ENCODE data around the gene HIRA.

The HIRA gene

GRCh38 chr22:19431649-19432132 lies at the start of gene HIRA:
Gene HIRA, minus strand, starts transcription at chr22:19431733. Its CDS starts 257 bp downstream, at chr22:19431476.
- DNase-seq: peak; percentile 82

GRCh38 chr22:19480789-19481188 lies 49.3 kb upstream of the HIRA start:
- no peak for DNase-seq

DNA sequence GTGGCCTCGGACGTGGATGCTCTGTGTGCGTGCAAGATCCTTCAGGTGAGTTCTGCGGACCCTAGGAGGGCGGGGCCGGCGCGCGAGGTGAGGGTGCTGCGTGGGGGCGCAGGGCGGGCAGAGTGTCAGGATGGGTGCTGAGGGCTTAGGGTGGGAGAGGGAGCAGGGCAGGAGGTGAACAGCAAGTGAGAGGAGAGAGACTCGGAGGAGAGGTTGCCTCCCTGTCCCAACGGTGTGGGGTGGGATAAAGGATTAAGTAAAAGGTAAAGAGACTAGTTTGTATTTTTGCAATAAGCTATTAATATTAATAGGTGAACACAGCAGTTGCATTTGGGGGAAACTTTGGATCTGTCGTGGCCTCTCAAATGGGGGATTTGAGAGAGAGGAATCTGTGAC lies 48.6 kb upstream of the HIRA start:
- no peak for DNase-seq

GRCh38 chr22:19479355-19480172 lies 48.0 kb upstream of the HIRA start, which contains the start of gene CDC45:
Gene CDC45, plus strand, starts transcription at chr22:19479920. Its CDS starts 49 bp downstream, at chr22:19479969.
- peak; percentile 94 for DNase-seq

DNA sequence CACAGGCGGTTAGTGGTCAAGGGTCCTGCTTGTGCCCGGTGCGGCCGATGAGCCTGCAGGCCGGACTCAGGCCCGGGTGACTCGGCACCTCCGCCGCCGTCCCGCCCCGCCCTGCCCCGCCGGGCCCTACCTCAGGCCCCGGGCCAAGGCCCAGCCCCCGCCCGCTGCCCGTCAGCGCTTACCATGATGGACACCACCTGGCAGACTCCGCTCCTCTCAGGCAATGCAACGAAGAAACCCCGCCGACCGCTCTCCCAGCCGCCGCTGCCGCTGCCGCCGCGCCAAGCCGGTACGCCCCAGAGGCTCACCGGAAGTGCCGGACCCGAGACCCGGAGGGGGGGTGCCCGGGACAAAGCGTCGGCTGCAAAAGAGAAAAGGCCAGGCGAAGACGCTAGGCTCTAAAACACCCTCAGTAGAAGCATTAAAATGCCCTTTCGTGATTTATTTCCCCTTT lies 47.4 kb upstream of the HIRA start, which contains the start of gene UFD1:
Gene UFD1 (minus strand): TSS at position 293 of the 454 bp plus-strand sequence. CDS start 108 bp downstream, at position 185.
- DNase-seq: peak; percentile 75

- no peak for DNase-seq
Measured at GRCh38 chr22:19478045-19478900, 46.7 kb upstream of the HIRA start.

DNA sequence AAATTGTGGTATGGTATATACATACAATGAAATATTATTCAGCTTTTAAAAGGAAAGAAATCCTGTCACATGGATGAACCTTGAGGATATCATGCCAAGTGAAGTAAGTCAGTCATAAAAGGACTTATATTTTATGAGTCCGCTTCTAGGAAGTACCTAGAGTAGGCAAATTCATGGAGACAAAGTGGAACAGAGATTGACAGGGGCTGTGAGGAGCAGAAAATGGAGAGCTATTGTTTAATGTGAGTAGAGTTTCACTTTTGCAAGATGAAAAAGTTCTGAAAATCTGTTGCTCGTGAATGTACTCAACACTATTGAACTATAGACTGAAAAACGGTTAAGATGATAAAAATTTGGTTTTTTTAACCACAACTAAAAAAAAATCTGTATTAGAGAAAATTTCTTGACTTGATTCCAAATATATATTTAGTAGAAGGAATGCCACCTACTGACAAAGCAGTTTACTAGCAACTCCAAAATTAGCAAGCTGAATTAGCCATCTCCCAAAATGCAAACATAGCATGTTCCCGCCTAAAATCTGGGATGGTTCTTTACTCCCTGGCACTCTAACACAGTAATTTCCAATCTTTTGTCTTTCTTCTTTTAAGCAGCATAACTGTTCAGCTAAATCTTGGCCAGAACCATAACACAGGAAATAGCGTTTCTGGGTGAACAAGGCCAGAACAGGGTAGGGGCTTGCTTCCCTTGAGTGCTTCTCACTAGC lies 46.0 kb upstream of the HIRA start:
- no peak for DNase-seq

DNA sequence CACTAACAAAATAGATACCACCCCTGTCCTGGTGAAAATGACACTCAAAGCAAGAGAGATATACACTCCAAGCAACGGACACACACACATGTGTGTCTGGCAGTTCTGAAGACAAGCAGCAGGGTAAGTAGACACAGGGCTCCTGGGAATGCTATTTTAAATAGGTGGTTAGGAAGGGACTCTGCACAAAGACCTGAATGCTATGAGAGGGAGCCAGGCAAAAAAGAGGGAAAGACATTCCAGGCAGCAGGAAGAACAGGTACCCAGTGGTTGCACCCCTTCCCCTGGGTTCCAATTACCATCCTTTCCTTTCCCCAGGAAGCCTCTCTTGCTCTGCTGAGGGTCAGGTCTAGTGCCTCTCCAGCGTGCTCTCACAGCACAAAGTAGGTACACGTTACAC lies 44.5 kb upstream of the HIRA start:
- no peak for DNase-seq

GRCh38 chr22:19473578-19473977 lies 42.0 kb upstream of the HIRA start:
- DNase-seq: no peak

DNA sequence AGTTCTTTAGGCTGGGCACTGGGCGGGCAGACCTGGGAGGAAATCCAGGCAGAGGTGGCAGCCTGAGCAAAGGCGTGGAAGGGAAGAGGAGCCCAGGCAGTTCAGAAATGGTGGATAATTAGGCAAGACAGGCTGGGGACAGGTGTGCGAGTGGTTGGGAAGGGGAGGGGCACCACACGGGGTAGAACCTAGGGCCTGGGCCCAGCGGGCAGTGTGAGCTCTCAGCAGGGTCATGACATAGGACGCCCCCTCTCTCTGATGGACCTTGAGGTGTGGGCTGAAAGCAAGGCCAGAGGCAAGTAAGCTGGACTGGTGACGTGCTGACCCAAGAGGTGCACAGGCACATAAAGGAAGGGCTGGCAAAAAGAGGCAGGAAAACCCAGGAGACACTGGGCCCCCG lies 40.7 kb upstream of the HIRA start:
- no peak for DNase-seq

DNA sequence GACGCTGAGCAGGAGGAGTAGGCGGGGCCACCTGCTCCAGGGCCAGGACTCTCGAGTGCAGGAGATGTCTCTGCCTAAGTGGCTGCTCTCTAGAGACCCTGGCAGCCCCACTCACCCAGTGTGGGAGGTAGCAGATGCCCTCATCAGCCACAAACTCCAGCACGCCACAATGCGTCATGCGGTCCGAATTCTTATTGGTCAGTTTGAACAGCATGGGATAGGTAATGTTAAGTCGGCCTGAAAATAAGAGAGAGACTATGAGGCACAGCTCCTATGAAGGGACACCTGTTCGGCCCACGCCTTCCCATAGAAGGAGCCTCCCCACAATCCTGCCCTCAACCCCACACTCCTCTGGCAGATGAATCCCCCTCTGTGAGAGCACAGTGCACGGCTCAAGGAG lies 40.0 kb upstream of the HIRA start:
- no peak for DNase-seq

DNA sequence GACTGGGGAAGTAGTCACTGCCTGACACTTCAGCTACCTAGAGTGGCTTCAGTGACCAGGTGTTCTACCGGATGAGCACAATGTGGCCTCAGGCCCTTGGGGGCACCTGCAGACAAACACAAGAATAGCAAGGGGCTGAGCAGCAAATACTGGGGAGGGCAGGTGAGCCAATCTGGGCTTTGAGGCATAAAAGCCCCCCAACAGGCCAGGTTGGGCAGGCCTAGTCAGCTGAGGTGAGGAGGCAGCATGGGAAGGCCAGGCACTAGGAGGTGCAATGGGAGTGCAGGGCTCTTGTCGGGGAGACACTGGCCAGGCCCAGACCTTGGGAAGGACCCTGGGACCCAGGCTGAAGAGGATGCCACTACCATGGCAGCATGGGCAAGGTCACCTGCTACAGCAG lies 38.5 kb upstream of the HIRA start:
- DNase-seq: no peak

GRCh38 chr22:19469421-19469820 lies 37.9 kb upstream of the HIRA start:
- DNase-seq: no peak

- no peak for DNase-seq
Measured at GRCh38 chr22:19467912-19468311, 36.4 kb upstream of the HIRA start.

DNA sequence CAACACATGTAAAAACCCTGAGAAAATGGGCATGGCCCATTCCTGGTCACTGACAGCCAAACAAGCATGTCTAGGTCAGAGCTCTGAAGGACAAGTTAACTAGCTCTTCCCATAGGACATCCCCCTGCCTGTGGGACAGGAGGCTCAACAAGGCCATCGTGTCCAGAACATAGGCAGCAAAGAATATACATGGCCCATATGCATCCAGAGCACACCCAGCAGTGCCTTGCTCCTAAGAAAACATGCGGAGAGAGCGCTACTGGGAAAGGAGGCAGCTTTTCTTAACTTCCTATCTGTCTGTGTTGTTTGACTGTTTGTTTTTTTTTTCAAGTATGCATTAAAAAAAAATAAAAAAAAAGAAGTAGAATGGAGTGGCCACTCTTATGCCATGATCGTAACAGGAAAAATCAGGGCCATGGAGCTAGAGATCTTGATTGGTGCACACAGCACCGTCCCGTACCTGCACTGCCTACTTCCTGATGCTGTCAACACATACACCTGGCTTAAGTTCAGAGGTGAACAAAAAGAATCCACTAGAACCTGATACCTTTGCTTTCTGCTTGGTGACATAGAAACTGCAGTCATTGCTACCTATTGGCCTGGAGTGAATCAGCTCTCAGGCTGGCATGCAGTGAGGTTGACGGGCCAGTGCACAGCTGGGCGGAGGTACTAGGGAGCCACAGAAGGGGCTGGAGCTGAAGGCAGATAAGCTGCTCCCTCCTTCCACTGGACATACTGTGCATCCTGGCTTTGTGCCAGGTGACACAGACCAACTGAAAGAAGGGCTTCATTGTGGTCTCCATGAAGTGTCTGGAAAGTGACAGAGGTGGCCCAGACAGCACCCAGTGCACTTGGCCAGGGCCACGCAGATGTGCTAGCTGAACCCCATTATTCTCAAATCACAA lies 35.6 kb upstream of the HIRA start:
- DNase-seq: no peak

GRCh38 chr22:19466126-19466716 lies 34.7 kb upstream of the HIRA start:
- no peak for DNase-seq

GRCh38 chr22:19464975-19465374 lies 33.4 kb upstream of the HIRA start:
- DNase-seq: no peak

- DNase-seq: no peak
Measured at GRCh38 chr22:19464546-19464945, 33.0 kb upstream of the HIRA start.

- DNase-seq: no peak
Measured at GRCh38 chr22:19463491-19464469, 32.2 kb upstream of the HIRA start.

DNA sequence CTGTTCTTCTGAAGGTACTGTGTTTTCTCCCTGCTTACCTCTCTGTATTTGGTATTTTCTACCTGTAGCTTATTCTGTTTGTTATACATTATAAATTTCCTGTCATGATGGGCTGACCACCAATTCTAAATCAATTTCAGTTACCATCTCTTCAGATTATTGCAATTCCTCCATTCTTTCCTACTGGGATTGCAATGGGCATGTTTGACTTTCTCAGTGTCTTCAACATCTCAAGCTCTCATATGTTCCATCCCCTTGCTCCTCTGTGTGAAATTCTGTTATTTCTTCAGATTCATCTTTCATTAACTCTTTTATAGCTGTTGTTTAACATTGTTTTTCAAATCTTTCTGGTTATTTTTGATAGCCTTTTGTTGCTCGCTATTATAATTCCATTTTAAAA lies 31.5 kb upstream of the HIRA start:
- no peak for DNase-seq
